ENCODE measurements around the gene HLA-C. TPM values are rescaled to one million over a fixed set of nuclear protein-coding genes. Genes with fewer than 3 reads are reported as not detected.
A peak's percentile ranks its signal among the peaks of the same experiment; 100 is the strongest.

The HLA-C gene
- total and polyA plus RNA-seq, 7 donors: 129 to 907 (median 349) TPM

GRCh38 chr6:31308845-31309175 is 36.9 kb upstream of the HLA-C start:
- WGBS, 2 donors: 48% methylated on average over 11 of the region's 11 CpGs
- no peak for DNase-seq
- Histone ChIP-seq H3K4me3 (peak overlapping the region in 3 of 4 donors; percentile 27 to 42 (median 32)), H3K4me1 (peaks cover 0 to 11% (median 10%) of the 10 kb centered on the region in 4 donors), H3K27ac (no peak overlapping the region), H3K36me3 (no peaks in the 10 kb centered on the region), H3K9me3 (no peaks in the 10 kb centered on the region), H3K27me3 (peaks cover 5 to 36% (median 22%) of the 10 kb centered on the region in 3 donors)
- intact Hi-C loops (cut with DNase I): no loop called here
- no peak for TF ChIP-seq POLR2A (IDR thresholded peaks at IDR 0.05)
- no peak for TF ChIP-seq POLR2AphosphoS5 (IDR thresholded peaks at IDR 0.05)
- TF ChIP-seq CTCF (IDR thresholded peaks at IDR 0.05): no peak
- no peak for TF ChIP-seq EP300 (IDR thresholded peaks at IDR 0.05)

GRCh38 chr6:31308050-31308844 is 36.4 kb upstream of the HLA-C start:
- Histone ChIP-seq H3K4me1 (peaks cover 0 to 11% (median 10%) of the 10 kb centered on the region in 4 donors), H3K4me3 (peak overlapping the region in 3 of 4 donors; percentile 27 to 42 (median 32)), H3K27ac (no peak overlapping the region), H3K9me3 (no peaks in the 10 kb centered on the region), H3K36me3 (no peaks in the 10 kb centered on the region), H3K27me3 (peaks cover 5 to 39% (median 22%) of the 10 kb centered on the region in 3 donors)
- peak; percentile 62 for DNase-seq
- intact Hi-C loops (cut with DNase I): no loop called here
- 3% methylated on average over 57 of the region's 57 CpGs for WGBS, 2 donors
- no peak for TF ChIP-seq EP300 (IDR thresholded peaks at IDR 0.05)
- TF ChIP-seq POLR2A (IDR thresholded peaks at IDR 0.05): no peak

- TF ChIP-seq EP300 (IDR thresholded peaks at IDR 0.05) (no peak), POLR2AphosphoS5 (IDR thresholded peaks at IDR 0.05) (no peak), CTCF (IDR thresholded peaks at IDR 0.05) (no peak), POLR2A (IDR thresholded peaks at IDR 0.05) (no peak)
- Histone ChIP-seq H3K27ac (no peak overlapping the region), H3K27me3 (peaks cover 5 to 43% (median 22%) of the 10 kb centered on the region in 3 donors), H3K4me1 (peaks cover 0 to 11% (median 10%) of the 10 kb centered on the region in 4 donors), H3K9me3 (no peaks in the 10 kb centered on the region), H3K36me3 (no peaks in the 10 kb centered on the region), H3K4me3 (peak overlapping the region in 1 of 4 donors; percentile 42)
- intact Hi-C loops (cut with DNase I): no loop called here
- no peak for DNase-seq
- 50 to 66% methylated on average over 14 of the region's 14 CpGs for WGBS, 2 donors
Observed at GRCh38 chr6:31307669-31308049, 35.8 kb upstream of the HLA-C start.

- no peak overlapping the region for H3K27ac ChIP-seq
- no peak overlapping the region for H3K4me3 ChIP-seq
- DNase-seq: no peak
- intact Hi-C loops (cut with DNase I): no loop called here
- H3K4me1 ChIP-seq: peaks cover 0 to 11% (median 10%) of the 10 kb centered on the region in 4 donors
- H3K9me3 ChIP-seq: no peaks in the 10 kb centered on the region
- 60 to 90% methylated on average over 4 of the region's 4 CpGs for WGBS, 2 donors
- no peak for TF ChIP-seq POLR2AphosphoS5 (IDR thresholded peaks at IDR 0.05)
- TF ChIP-seq CTCF (IDR thresholded peaks at IDR 0.05): no peak
- TF ChIP-seq POLR2A (IDR thresholded peaks at IDR 0.05): no peak
- TF ChIP-seq EP300 (IDR thresholded peaks at IDR 0.05): no peak
- H3K36me3 ChIP-seq: no peaks in the 10 kb centered on the region
- peaks cover 5 to 43% (median 22%) of the 10 kb centered on the region in 3 donors for H3K27me3 ChIP-seq
Observed at GRCh38 chr6:31305703-31306219, 33.9 kb upstream of the HLA-C start.

- TF ChIP-seq POLR2AphosphoS5 (IDR thresholded peaks at IDR 0.05) (no peak), CTCF (IDR thresholded peaks at IDR 0.05) (no peak), EP300 (IDR thresholded peaks at IDR 0.05) (no peak), POLR2A (IDR thresholded peaks at IDR 0.05) (no peak)
- WGBS, 2 donors: 61 to 77% methylated on average over 4 of the region's 4 CpGs
- intact Hi-C loops (cut with DNase I): no loop called here
- DNase-seq: no peak
- no peak overlapping the region for H3K4me3 ChIP-seq
- peaks cover 5 to 37% (median 22%) of the 10 kb centered on the region in 3 donors for H3K27me3 ChIP-seq
- no peaks in the 10 kb centered on the region for H3K9me3 ChIP-seq
- H3K4me1 ChIP-seq: peaks cover 0 to 11% (median 10%) of the 10 kb centered on the region in 4 donors
- H3K27ac ChIP-seq: no peak overlapping the region
- H3K36me3 ChIP-seq: no peaks in the 10 kb centered on the region
Observed at GRCh38 chr6:31304683-31305082, 32.8 kb upstream of the HLA-C start.

All from sigmoid colon (tissue), 7 donors.